NT2/D1 (cell line): ENCODE measurements around the gene PRR14L.
"Not testable (repeated sequence)": the region's sequence is repeated elsewhere in the genome, so short reads cannot be mapped to it uniquely, and the experiment has no call there.

Experiments
- DNase-seq: peaks from one replicate; pipeline ENCODE4 v3.0.0-alpha.2; 2011; ENCODE audit warnings: low read depth, low spot score
- H3K27me3 ChIP-seq: 2 replicates; pipeline ENCODE4 v1.6.0; 2011; ENCODE audit warnings: mild to moderate bottlenecking; ENCODE audit not compliant: insufficient read length, insufficient read depth
- H3K36me3 ChIP-seq: 2 replicates; pipeline ENCODE4 v1.6.1; 2011; ENCODE audit warnings: mild to moderate bottlenecking, low read length, mixed read lengths; ENCODE audit not compliant: insufficient read depth, insufficient read length
- H3K4me1 ChIP-seq: 2 replicates; pipeline ENCODE4 v1.5.1; 2011; ENCODE audit not compliant: insufficient read depth, insufficient read length
- H3K4me3 ChIP-seq: 2 replicates; pipeline ENCODE4 v1.5.1; 2011; ENCODE audit warnings: low read depth; ENCODE audit not compliant: insufficient read length
- H3K9ac ChIP-seq: 2 replicates; pipeline ENCODE4 v1.6.0; 2011; ENCODE audit warnings: low read depth; ENCODE audit not compliant: insufficient read length
- H3K9me3 ChIP-seq: 2 replicates; pipeline ENCODE4 v1.5.1; 2011; ENCODE audit warnings: mild to moderate bottlenecking, low read length; ENCODE audit not compliant: insufficient read depth
- SUZ12 ChIP-seq: IDR thresholded peaks from 2 replicates; pipeline ENCODE4 v1.6.1; 2011; ENCODE audit not compliant: insufficient read length, insufficient read depth; ENCODE audit errors: extremely low read depth
- YY1 ChIP-seq: IDR thresholded peaks from 2 replicates; pipeline ENCODE4 v1.6.1; 2011; ENCODE audit not compliant: insufficient read length, insufficient read depth
- ZNF274 ChIP-seq: IDR thresholded peaks from 2 replicates; pipeline ENCODE4 v1.6.1; 2011; ENCODE audit warnings: mild to moderate bottlenecking, low read depth, low read length

The PRR14L gene

GRCh38 chr22:31750365-31751284 lies 693 bp upstream of the PRR14L start:
- Histone ChIP-seq H3K9ac (peak overlapping the region; percentile 64), H3K4me3 (peak overlapping the region; percentile 18), H3K4me1 (no peaks in the 10 kb centered on the region), H3K27me3 (no peaks in the 10 kb centered on the region), H3K9me3 (no peaks in the 10 kb centered on the region), H3K36me3 (peaks cover 10% of the 10 kb centered on the region)
- TF ChIP-seq YY1 (no peak), ZNF274 (no peak), SUZ12 (no peak)
- no peak for DNase-seq

- Histone ChIP-seq H3K9ac (peak overlapping the region; percentile 96), H3K36me3 (peaks cover 10% of the 10 kb centered on the region), H3K4me1 (no peaks in the 10 kb centered on the region), H3K4me3 (peak overlapping the region; percentile 86), H3K27me3 (no peaks in the 10 kb centered on the region), H3K9me3 (no peaks in the 10 kb centered on the region)
- TF ChIP-seq YY1 = no peak
- TF ChIP-seq SUZ12 = no peak
- TF ChIP-seq ZNF274 = no peak
- DNase-seq = no peak
These were observed 1.4 kb downstream of the PRR14L start for GRCh38 chr22:31748490-31748889.

DNA sequence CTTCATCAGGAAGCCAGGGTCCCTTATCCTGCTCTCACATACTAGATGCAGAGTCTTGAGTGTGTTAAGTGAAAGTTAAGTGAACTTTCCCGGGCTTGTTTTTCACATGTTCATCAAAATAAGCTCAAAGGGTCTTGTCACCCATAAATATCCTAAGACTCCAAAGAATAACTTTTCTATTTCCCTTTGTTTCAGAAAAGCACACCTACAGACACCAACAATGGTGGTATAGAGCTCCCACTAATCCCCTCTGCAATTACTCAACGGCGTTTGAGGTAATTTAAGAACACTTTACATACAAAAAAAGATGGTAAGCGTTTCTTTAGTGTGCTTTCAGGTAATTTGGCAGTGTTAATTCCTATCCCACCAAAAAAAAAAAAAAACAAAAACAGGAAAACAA lies 2.5 kb downstream of the PRR14L start:
- Histone ChIP-seq H3K4me3 (no peak overlapping the region), H3K9ac (no peak overlapping the region), H3K36me3 (peaks cover 10% of the 10 kb centered on the region), H3K27me3 (no peaks in the 10 kb centered on the region), H3K9me3 (no peaks in the 10 kb centered on the region), H3K4me1 (no peaks in the 10 kb centered on the region)
- no peak for TF ChIP-seq YY1
- no peak for TF ChIP-seq SUZ12
- TF ChIP-seq ZNF274 = no peak
- DNase-seq = no peak

DNA sequence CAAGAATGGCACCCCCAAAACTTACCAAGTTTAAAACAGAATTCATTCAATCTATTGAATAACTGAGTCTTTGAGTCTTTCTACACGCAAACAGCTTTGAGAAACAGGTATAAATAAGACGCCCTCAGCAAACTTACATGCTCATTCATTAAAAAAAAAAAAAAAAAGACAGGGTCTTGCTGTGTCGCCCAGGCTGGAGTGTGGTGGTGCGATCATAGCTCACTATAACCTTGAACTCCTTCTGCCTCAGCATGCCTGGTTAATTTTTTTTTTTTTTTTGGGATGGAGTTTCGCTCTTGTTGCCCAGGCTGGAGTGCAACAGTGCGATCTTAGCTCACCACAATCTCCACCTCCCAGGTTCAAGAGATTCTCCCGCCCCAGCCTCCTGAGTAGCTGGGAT lies 6.1 kb downstream of the PRR14L start:
- no peaks in the 10 kb centered on the region for H3K4me1 ChIP-seq
- H3K9me3 ChIP-seq = no peaks in the 10 kb centered on the region
- H3K4me3 ChIP-seq = no peak overlapping the region
- TF ChIP-seq ZNF274 (no peak), SUZ12 (no peak), YY1 (no peak)
- no peak for DNase-seq
- H3K9ac ChIP-seq = no peak overlapping the region
- peaks cover 22% of the 10 kb centered on the region for H3K36me3 ChIP-seq
- H3K27me3 ChIP-seq = no peaks in the 10 kb centered on the region

- no peaks in the 10 kb centered on the region for H3K9me3 ChIP-seq
- TF ChIP-seq ZNF274 (no peak), SUZ12 (no peak), YY1 (no peak)
- peaks cover 27% of the 10 kb centered on the region for H3K36me3 ChIP-seq
- H3K4me3 ChIP-seq = no peak overlapping the region
- H3K27me3 ChIP-seq = no peaks in the 10 kb centered on the region
- H3K9ac ChIP-seq = no peak overlapping the region
- no peak for DNase-seq
- no peaks in the 10 kb centered on the region for H3K4me1 ChIP-seq
These were observed 7.2 kb downstream of the PRR14L start for GRCh38 chr22:31742682-31743081.

- H3K36me3 ChIP-seq = peaks cover 22% of the 10 kb centered on the region
- no peaks in the 10 kb centered on the region for H3K4me1 ChIP-seq
- H3K27me3 ChIP-seq = no peaks in the 10 kb centered on the region
- H3K9me3 ChIP-seq = no peaks in the 10 kb centered on the region
- TF ChIP-seq SUZ12 (no peak), ZNF274 (no peak), YY1 (no peak)
- no peak overlapping the region for H3K9ac ChIP-seq
- no peak overlapping the region for H3K4me3 ChIP-seq
- no peak for DNase-seq
These were observed 7.8 kb downstream of the PRR14L start for GRCh38 chr22:31742115-31742514.

DNA sequence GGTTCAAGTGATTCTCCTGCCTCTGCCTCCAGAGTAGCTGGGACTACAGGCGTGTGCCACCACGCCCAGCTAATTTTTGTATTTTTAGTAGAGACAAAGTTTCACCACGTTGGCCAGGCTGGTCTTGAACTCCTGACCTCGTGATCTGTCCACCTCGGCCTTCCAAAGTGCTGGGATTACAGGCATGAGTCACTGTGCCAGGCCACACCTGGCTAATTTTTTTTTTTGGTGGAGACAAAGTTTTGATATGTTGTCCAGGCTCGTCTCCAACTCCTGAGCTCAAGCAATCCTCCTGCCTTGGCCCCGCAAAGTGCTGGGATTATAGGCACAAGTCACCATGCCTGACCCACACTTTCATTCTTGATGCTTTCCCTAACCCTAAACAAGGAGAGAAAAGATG lies 9.6 kb downstream of the PRR14L start:
- not testable (repeated sequence) for H3K9me3 ChIP-seq, H3K9ac ChIP-seq, H3K27me3 ChIP-seq, DNase-seq, H3K4me3 ChIP-seq, H3K4me1 ChIP-seq
- H3K36me3 ChIP-seq = peaks cover 23% of the 10 kb centered on the region
